WI38 (cell line): ENCODE data around the gene MRPL34.

ENCODE experiments used
- H3K4me3 ChIP-seq: 2 replicates; pipeline ENCODE4 v1.5.1; 2011; ENCODE audit warnings: low read depth, mild to moderate bottlenecking, control low read depth, low read length
- CTCF ChIP-seq: IDR thresholded peaks from 2 replicates; pipeline ENCODE4 v1.5.1; 2012; ENCODE audit warnings: low read depth, mild to moderate bottlenecking, control low read depth, low read length

Gene MRPL34

DNA sequence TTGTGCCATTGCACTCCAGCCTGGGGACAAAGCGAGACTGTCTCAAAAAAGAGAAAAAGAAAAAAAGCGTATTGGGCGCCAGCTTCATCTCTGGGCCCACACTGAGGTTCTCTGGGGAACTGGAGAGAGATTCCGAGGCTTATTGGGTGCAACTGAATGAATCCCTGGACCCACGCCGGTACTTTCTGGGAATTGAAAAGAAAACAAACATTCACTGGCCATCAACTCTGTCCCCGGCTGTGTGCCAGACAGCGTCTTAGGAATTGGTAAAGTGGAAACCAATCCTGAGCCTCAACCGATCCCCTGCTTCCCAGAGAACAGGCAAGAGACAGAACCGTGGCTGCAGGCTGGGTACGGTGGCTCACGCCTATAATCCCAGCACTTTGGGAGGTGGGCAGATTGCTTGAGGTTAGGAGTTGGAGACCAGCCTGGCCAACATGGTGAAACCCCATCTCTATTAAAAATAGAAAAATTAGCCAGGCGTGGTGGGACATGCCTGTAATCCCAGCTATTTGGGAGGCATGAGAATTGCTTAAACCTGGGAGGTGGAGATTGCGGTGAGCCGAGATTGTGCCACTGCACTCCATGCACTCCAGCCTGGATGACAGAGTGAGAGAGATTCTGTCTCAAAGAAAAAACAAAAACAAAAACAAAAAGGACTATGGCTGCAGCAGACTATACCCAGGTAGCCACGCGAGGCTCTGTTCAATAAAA, 20.4 kb downstream of the MRPL34 start:
- TF ChIP-seq CTCF = no peak
- H3K4me3 ChIP-seq = no peak overlapping the region

DNA sequence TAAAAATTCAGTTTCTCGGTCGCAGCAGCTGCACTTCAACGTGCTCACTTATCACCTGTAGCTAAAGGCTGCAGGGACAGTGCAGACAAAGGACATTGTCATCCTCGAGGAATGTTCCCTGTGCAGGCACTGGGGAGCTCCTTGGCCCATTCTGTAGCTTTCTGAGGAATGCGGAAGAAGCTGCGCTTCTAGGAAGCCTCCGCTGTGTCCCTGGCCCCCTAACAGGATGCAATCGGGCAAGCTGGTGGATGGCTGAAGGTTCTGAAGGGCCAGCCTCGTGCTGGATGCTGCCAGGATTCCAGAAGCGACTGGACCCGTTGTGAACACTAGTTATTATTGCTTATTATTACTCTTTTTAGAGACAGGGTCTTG, 20.9 kb downstream of the MRPL34 start:
- no peak overlapping the region for H3K4me3 ChIP-seq
- TF ChIP-seq CTCF = no peak

DNA sequence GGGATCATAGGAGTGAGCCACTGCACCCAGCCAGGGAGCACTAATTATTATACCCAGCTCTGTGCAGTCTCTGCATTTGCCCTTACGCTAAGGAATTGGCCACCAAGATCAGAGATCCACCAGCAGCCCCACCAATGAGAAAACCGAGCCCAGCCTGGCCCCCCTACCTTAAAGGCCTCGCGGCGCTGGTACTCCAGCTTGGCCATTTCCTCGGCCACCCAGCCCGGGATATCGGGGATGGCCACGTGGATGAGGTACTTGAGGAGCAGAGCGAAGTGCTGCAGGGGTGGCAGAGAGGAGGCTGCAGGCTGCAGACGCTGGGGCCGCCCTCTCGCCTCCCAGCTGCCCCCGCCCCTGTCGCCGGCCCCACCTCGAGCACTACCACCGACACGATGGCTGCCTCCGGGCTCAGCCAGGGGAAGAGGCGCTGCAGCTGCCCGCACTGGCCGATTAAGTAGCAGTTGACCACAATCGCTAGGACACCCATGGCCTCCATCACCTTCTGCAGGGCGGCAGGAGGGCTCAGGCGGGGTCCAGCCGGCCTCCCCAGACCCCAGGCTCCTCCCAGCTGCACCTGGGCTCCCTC, 21.5 kb downstream of the MRPL34 start:
- TF ChIP-seq CTCF = no peak
- H3K4me3 ChIP-seq = no peak overlapping the region

GRCh38 chr19:17327654-17328516, 22.2 kb downstream of the MRPL34 start:
- no peak overlapping the region for H3K4me3 ChIP-seq
- no peak for TF ChIP-seq CTCF

GRCh38 chr19:17328517-17329365, 23.1 kb downstream of the MRPL34 start:
- no peak for TF ChIP-seq CTCF
- no peak overlapping the region for H3K4me3 ChIP-seq

- H3K4me3 ChIP-seq = no peak overlapping the region
- TF ChIP-seq CTCF = no peak
Observed at GRCh38 chr19:17329366-17330261, 23.9 kb downstream of the MRPL34 start.
